Stimulated activated effector memory CD8-positive, alpha-beta T cell treated with anti-CD3 and anti-CD28 coated beads, Interleukin-12 subunit alpha, Interleukin-12 subunit beta, amount 100 ng/mL, for 72 hours (primary cell): ENCODE data around the gene NINJ2.

ENCODE experiments used
- ATAC-seq: fragments of 150-1000 bp; cut with Tn5 transposase; 2 replicates; pipeline ENCODE4 v1.10.0; 2021
- DNase-seq, 2 donors: peaks; one replicate each; pipeline ENCODE4 v3.0.0; 2021 to 2022; ENCODE audit warnings: low spot score in 2 of 2
- H3K27ac Mint-ChIP-seq: one replicate; pipeline ENCODE4 v1.8.0; 2022; ENCODE audit warnings: mild to moderate bottlenecking, mixed read lengths
- H3K36me3 Mint-ChIP-seq: one replicate; pipeline ENCODE4 v1.8.0; 2022; ENCODE audit warnings: mild to moderate bottlenecking, mixed read lengths
- H3K4me1 Mint-ChIP-seq: one replicate; pipeline ENCODE4 v1.8.0; 2022; ENCODE audit warnings: mixed read lengths
- H3K4me3 Mint-ChIP-seq: one replicate; pipeline ENCODE4 v1.8.0; 2022; ENCODE audit warnings: mild to moderate bottlenecking, mixed read lengths
- H3K9me3 Mint-ChIP-seq: one replicate; pipeline ENCODE4 v1.8.0; 2022; ENCODE audit warnings: mixed read lengths

The NINJ2 gene

GRCh38 chr12:593396-594270, 69.6 kb downstream of the NINJ2 start:
- no peak for DNase-seq
- Mint-ChIP-seq H3K4me1 (no peaks in the 10 kb centered on the region), H3K9me3 (no peaks in the 10 kb centered on the region), H3K4me3 (no peak overlapping the region), H3K36me3 (no peaks in the 10 kb centered on the region), H3K27ac (no peak overlapping the region)
- no peak for ATAC-seq

- H3K36me3 Mint-ChIP-seq, result no peaks in the 10 kb centered on the region
These were observed 71.2 kb downstream of the NINJ2 start for GRCh38 chr12:592024-592505.

GRCh38 chr12:591167-592023, 71.8 kb downstream of the NINJ2 start:
- H3K9me3 Mint-ChIP-seq, result no peaks in the 10 kb centered on the region
- no peak overlapping the region for H3K27ac Mint-ChIP-seq
- ATAC-seq, result peak; percentile 62

More at GRCh38 chr12:592024-592505, 71.2 kb downstream of the NINJ2 start:
- no peaks in the 10 kb centered on the region for H3K4me1 Mint-ChIP-seq
- no peak for DNase-seq
- ATAC-seq, result no peak
- H3K9me3 Mint-ChIP-seq, result no peaks in the 10 kb centered on the region
- no peak overlapping the region for H3K27ac Mint-ChIP-seq
- no peak overlapping the region for H3K4me3 Mint-ChIP-seq

GRCh38 chr12:590206-590750, 73.0 kb downstream of the NINJ2 start:
- no peaks in the 10 kb centered on the region for H3K9me3 Mint-ChIP-seq
- no peaks in the 10 kb centered on the region for H3K4me1 Mint-ChIP-seq
- H3K36me3 Mint-ChIP-seq, result no peaks in the 10 kb centered on the region
- H3K27ac Mint-ChIP-seq, result no peak overlapping the region
- no peak overlapping the region for H3K4me3 Mint-ChIP-seq
- ATAC-seq (no peak), DNase-seq (no peak)

More at GRCh38 chr12:591167-592023, 71.8 kb downstream of the NINJ2 start:
- no peaks in the 10 kb centered on the region for H3K36me3 Mint-ChIP-seq
- H3K4me1 Mint-ChIP-seq, result no peaks in the 10 kb centered on the region
- DNase-seq, result no peak
- H3K4me3 Mint-ChIP-seq, result no peak overlapping the region

GRCh38 chr12:588646-589045, 74.6 kb downstream of the NINJ2 start:
- Mint-ChIP-seq H3K4me3 (no peak overlapping the region), H3K9me3 (no peaks in the 10 kb centered on the region), H3K4me1 (no peaks in the 10 kb centered on the region), H3K36me3 (no peaks in the 10 kb centered on the region), H3K27ac (no peak overlapping the region)
- ATAC-seq (no peak), DNase-seq (no peak)

- no peak for DNase-seq
- Mint-ChIP-seq H3K36me3 (no peaks in the 10 kb centered on the region), H3K4me1 (no peaks in the 10 kb centered on the region), H3K27ac (peak overlapping the region; percentile 32), H3K9me3 (no peaks in the 10 kb centered on the region), H3K4me3 (no peak overlapping the region)
- no peak for ATAC-seq
These were observed 75.3 kb downstream of the NINJ2 start for GRCh38 chr12:588024-588322.

- Mint-ChIP-seq H3K27ac (peak overlapping the region; percentile 32), H3K4me3 (no peak overlapping the region), H3K36me3 (no peaks in the 10 kb centered on the region), H3K4me1 (no peaks in the 10 kb centered on the region), H3K9me3 (no peaks in the 10 kb centered on the region)
- ATAC-seq (no peak), DNase-seq (no peak)
These were observed 75.9 kb downstream of the NINJ2 start for GRCh38 chr12:587132-588023.

- Mint-ChIP-seq H3K4me1 (no peaks in the 10 kb centered on the region), H3K27ac (peak overlapping the region; percentile 29), H3K4me3 (no peak overlapping the region), H3K36me3 (no peaks in the 10 kb centered on the region), H3K9me3 (no peaks in the 10 kb centered on the region)
- no peak for DNase-seq
- ATAC-seq, result no peak
These were observed 76.8 kb downstream of the NINJ2 start for GRCh38 chr12:586318-587071.

GRCh38 chr12:585062-586061, 77.9 kb downstream of the NINJ2 start:
- DNase-seq (no peak), ATAC-seq (no peak)
- peak overlapping the region; percentile 60 for H3K27ac Mint-ChIP-seq
- H3K4me3 Mint-ChIP-seq, result no peak overlapping the region
- H3K4me1 Mint-ChIP-seq, result peaks cover 6% of the 10 kb centered on the region
- H3K36me3 Mint-ChIP-seq, result no peaks in the 10 kb centered on the region
- H3K9me3 Mint-ChIP-seq, result no peaks in the 10 kb centered on the region

GRCh38 chr12:583251-583869, 79.9 kb downstream of the NINJ2 start:
- Mint-ChIP-seq H3K4me3 (no peak overlapping the region), H3K9me3 (no peaks in the 10 kb centered on the region)

GRCh38 chr12:581746-582145, 81.5 kb downstream of the NINJ2 start:
- no peaks in the 10 kb centered on the region for H3K36me3 Mint-ChIP-seq
- ATAC-seq, result no peak
- no peak overlapping the region for H3K4me3 Mint-ChIP-seq
- no peak overlapping the region for H3K27ac Mint-ChIP-seq
- H3K4me1 Mint-ChIP-seq, result peaks cover 8% of the 10 kb centered on the region
- no peak for DNase-seq
- no peaks in the 10 kb centered on the region for H3K9me3 Mint-ChIP-seq

More at GRCh38 chr12:583251-583869, 79.9 kb downstream of the NINJ2 start:
- Mint-ChIP-seq H3K36me3 (no peaks in the 10 kb centered on the region), H3K4me1 (peaks cover 6% of the 10 kb centered on the region), H3K27ac (no peak overlapping the region)
- DNase-seq (no peak), ATAC-seq (no peak)

- Mint-ChIP-seq H3K36me3 (no peaks in the 10 kb centered on the region), H3K9me3 (no peaks in the 10 kb centered on the region), H3K27ac (no peak overlapping the region), H3K4me3 (no peak overlapping the region), H3K4me1 (peaks cover 12% of the 10 kb centered on the region)
- ATAC-seq (no peak), DNase-seq (no peak)
These were observed 81.9 kb downstream of the NINJ2 start for GRCh38 chr12:581321-581720.

GRCh38 chr12:580813-581212, 82.4 kb downstream of the NINJ2 start:
- Mint-ChIP-seq H3K36me3 (no peaks in the 10 kb centered on the region), H3K27ac (no peak overlapping the region), H3K4me3 (no peak overlapping the region), H3K9me3 (no peaks in the 10 kb centered on the region), H3K4me1 (peaks cover 17% of the 10 kb centered on the region)
- ATAC-seq, result no peak
- DNase-seq, result no peak
